ENCODE measurements around the gene CDHR2. TPM values are rescaled to one million over a fixed set of nuclear protein-coding genes. Genes with fewer than 3 reads are reported as not detected.

The CDHR2 gene
- total RNA-seq, 4 donors from 2014 or later, result not detected

- 48 to 60% methylated on average over 10 of the region's 10 CpGs for WGBS, 2 donors
- Histone ChIP-seq H3K9me3 (peaks cover 0 to 4% (median 0%) of the 10 kb centered on the region in 4 donors), H3K4me3 (no peak overlapping the region), H3K27ac (no peak overlapping the region), H3K4me1 (no peaks in the 10 kb centered on the region), H3K36me3 (no peaks in the 10 kb centered on the region), H3K27me3 (no peaks in the 10 kb centered on the region)
- TF ChIP-seq EP300 (IDR thresholded peaks at IDR 0.05) (no peak), POLR2A (IDR thresholded peaks at IDR 0.05) (no peak), CTCF (IDR thresholded peaks at IDR 0.05) (no peak)
- DNase-seq (ENCODE audit: low spot score in 2 of 2), result no peak
Observed at GRCh38 chr5:176562189-176562588, 13.0 kb downstream of the CDHR2 start.

- peaks cover 0 to 8% of the 10 kb centered on the region in 2 donors for H3K27me3 ChIP-seq
- H3K36me3 ChIP-seq, result no peaks in the 10 kb centered on the region
- WGBS, 2 donors, result 58 to 68% methylated on average over 10 of the region's 10 CpGs
- no peaks in the 10 kb centered on the region for H3K4me1 ChIP-seq
- TF ChIP-seq EP300 (IDR thresholded peaks at IDR 0.05) (no peak), POLR2A (IDR thresholded peaks at IDR 0.05) (no peak), CTCF (IDR thresholded peaks at IDR 0.05) (no peak)
- DNase-seq (ENCODE audit: low spot score in 2 of 2), result no peak
- peak overlapping the region in 1 of 4 donors; percentile 20 for H3K27ac ChIP-seq
- H3K4me3 ChIP-seq, result no peak overlapping the region
- H3K9me3 ChIP-seq, result peaks cover 0 to 4% (median 0%) of the 10 kb centered on the region in 4 donors
Observed at GRCh38 chr5:176564002-176564401, 14.9 kb downstream of the CDHR2 start.

GRCh38 chr5:176565760-176566288 is 16.7 kb downstream of the CDHR2 start:
- H3K27me3 ChIP-seq, result peaks cover 0 to 8% of the 10 kb centered on the region in 2 donors
- DNase-seq (ENCODE audit: low spot score in 2 of 2), result no peak
- WGBS, 2 donors, result 41 to 64% methylated on average over 6 of the region's 6 CpGs
- TF ChIP-seq EP300 (IDR thresholded peaks at IDR 0.05) (no peak), CTCF (IDR thresholded peaks at IDR 0.05) (no peak), POLR2A (IDR thresholded peaks at IDR 0.05) (no peak)
- no peaks in the 10 kb centered on the region for H3K4me1 ChIP-seq
- H3K36me3 ChIP-seq, result no peaks in the 10 kb centered on the region
- H3K9me3 ChIP-seq, result peaks cover 0 to 4% (median 0%) of the 10 kb centered on the region in 4 donors
- no peak overlapping the region for H3K27ac ChIP-seq
- H3K4me3 ChIP-seq, result no peak overlapping the region

- Histone ChIP-seq H3K36me3 (no peaks in the 10 kb centered on the region), H3K9me3 (peaks cover 0 to 4% (median 0%) of the 10 kb centered on the region in 4 donors), H3K27ac (no peak overlapping the region), H3K4me3 (no peak overlapping the region), H3K4me1 (no peaks in the 10 kb centered on the region), H3K27me3 (peaks cover 0 to 16% of the 10 kb centered on the region in 2 donors)
- no peak for DNase-seq (ENCODE audit: low spot score in 2 of 2)
- 75 to 78% methylated on average over 15 to 18 of the region's 18 CpGs for WGBS, 2 donors
- TF ChIP-seq EP300 (IDR thresholded peaks at IDR 0.05) (no peak), CTCF (IDR thresholded peaks at IDR 0.05) (no peak), POLR2A (IDR thresholded peaks at IDR 0.05) (no peak)
Observed at GRCh38 chr5:176568657-176569056, 19.5 kb downstream of the CDHR2 start.

- 44 to 48% methylated on average over 6 of the region's 6 CpGs for WGBS, 2 donors
- peaks cover 0 to 4% (median 0%) of the 10 kb centered on the region in 4 donors for H3K9me3 ChIP-seq
- TF ChIP-seq EP300 (IDR thresholded peaks at IDR 0.05), result no peak
- TF ChIP-seq CTCF (IDR thresholded peaks at IDR 0.05), result no peak
- TF ChIP-seq POLR2A (IDR thresholded peaks at IDR 0.05), result no peak
Observed at GRCh38 chr5:176570044-176570443, 20.9 kb downstream of the CDHR2 start.

More at GRCh38 chr5:176570044-176570443, 20.9 kb downstream of the CDHR2 start:
- H3K4me3 ChIP-seq, result no peak overlapping the region
- H3K27ac ChIP-seq, result no peak overlapping the region
- H3K27me3 ChIP-seq, result peaks cover 0 to 19% of the 10 kb centered on the region in 2 donors
- no peaks in the 10 kb centered on the region for H3K36me3 ChIP-seq
- DNase-seq (ENCODE audit: low spot score in 2 of 2), result no peak
- no peaks in the 10 kb centered on the region for H3K4me1 ChIP-seq

All from tibial nerve (tissue), 4 donors.